GM15510 (cell line): ENCODE results near the gene RANBP9.

Experiments
- POLR2A ChIP-seq: IDR thresholded peaks from 3 replicates; pipeline ENCODE4 v1.6.1; 2011; ENCODE audit warnings: borderline replicate concordance; ENCODE audit not compliant: insufficient read length; ENCODE audit errors: extremely low read depth

RANBP9 gene

GRCh38 chr6:13614126-13614925 lies 97.3 kb downstream of the RANBP9 start:
- no peak for TF ChIP-seq POLR2A

DNA sequence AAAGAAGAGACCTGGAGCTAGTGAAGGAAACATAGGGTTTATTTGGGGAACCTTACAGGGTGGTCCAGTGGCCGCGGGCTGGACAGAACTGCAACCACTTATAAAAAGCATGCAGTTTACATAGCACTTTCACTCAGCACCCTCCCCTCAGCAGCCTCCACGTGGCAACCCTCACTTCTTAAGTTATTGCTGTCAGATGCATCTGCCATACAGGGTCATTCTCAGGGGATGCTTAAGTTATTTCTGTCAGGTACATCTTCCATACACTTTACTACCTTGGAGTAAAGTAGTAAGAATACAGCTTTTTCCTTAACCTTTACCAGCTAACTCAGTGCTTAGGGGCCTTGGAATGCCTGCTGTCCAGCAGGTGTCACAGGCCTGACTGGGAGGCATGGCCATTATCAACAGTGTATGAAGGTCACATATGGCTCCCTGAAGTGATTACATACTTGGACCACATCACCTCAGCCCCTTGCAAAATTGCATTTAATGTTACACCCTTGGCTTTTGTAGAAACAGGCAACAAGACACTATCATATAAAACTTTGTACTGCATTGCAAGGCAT lies 98.5 kb downstream of the RANBP9 start:
- TF ChIP-seq POLR2A = no peak

GRCh38 chr6:13611715-13612114 lies 99.9 kb downstream of the RANBP9 start:
- TF ChIP-seq POLR2A = no peak

GRCh38 chr6:13605634-13606033 lies 106.0 kb downstream of the RANBP9 start:
- TF ChIP-seq POLR2A = no peak

GRCh38 chr6:13604546-13605416 lies 106.9 kb downstream of the RANBP9 start:
- no peak for TF ChIP-seq POLR2A

GRCh38 chr6:13604135-13604534 lies 107.5 kb downstream of the RANBP9 start:
- TF ChIP-seq POLR2A = no peak

GRCh38 chr6:13600036-13600435 lies 111.6 kb downstream of the RANBP9 start:
- TF ChIP-seq POLR2A = no peak

DNA sequence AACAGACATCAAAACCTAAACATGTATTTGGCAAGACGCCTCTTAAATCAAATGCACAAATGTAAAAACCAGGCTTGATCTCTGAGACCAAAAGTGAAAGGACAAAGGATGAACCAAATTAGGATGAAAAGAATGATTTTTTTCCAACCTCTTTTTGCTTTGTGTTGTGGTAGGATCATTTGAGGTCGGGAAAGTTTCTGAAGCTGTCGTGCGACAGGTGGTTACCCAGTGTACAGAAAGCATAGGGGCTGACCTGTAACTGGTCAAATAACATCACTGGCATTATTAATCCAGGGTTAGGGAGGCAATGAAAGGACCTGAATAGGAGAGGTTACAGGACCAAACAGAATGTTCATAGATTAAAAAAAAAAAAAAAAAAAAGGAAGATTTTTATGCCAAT lies 114.6 kb downstream of the RANBP9 start:
- no peak for TF ChIP-seq POLR2A

GRCh38 chr6:13593720-13594119 lies 117.9 kb downstream of the RANBP9 start:
- no peak for TF ChIP-seq POLR2A

DNA sequence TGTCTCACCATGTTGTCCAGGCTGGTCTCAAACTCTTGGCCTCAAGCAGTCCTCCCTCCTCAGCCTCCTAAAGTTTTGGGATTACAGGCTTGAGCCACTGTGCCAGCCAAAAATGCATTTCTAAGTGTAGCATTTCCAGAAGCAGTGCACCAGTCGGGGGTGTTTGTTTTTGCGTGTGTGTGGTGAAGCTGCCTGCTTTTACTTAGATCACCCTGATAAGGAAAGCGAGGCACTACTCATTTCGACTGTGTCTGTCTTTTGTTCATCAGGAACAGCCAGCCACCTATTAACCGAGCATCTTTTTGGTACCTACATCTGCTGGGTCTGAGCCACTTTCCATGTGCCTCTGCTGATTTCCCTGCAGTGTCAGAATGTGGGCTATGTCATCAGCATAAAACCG lies 118.5 kb downstream of the RANBP9 start:
- no peak for TF ChIP-seq POLR2A

- TF ChIP-seq POLR2A = no peak
These were observed 120.3 kb downstream of the RANBP9 start for GRCh38 chr6:13591205-13591921.

DNA sequence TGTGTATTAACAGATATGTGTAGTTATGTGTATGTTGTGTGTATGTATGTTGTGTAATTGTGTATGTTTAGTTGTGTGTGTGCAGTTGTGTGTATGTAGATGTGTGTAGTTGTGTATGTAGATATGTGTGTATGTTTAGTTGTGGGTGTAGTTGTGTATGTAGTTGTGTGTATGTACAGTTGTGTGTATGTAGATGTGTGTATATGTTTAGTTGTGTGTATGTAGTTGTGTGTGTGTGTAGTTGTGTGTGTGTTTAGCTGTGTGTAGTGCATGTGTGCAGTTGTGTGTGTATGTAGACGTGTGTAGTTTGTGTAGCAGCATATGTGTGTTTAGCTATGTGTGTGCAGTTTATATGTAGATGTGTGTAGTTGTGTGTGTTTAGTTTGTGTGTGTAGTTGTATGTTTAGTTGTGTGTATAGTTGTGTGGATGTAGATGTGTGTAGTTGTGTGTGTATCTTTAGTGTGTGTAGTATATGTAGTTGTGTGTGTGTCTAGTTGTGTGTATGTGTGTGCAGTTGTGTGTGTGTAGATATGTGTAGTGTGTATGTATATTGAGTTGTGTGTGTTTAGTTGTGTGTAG lies 121.0 kb downstream of the RANBP9 start:
- TF ChIP-seq POLR2A = no peak

GRCh38 chr6:13589801-13590200 lies 121.8 kb downstream of the RANBP9 start:
- TF ChIP-seq POLR2A = no peak
